Activated T-helper 17 cell treated with anti-CD3 and anti-CD28 coated beads, Interleukin-2, amount 50 U/mL, for 72 hours (primary cell): Measurements from ENCODE around the gene NDUFS7. TPM values are rescaled to one million over a fixed set of nuclear protein-coding genes. Genes with fewer than 3 reads are reported as not detected.
A peak's percentile ranks its signal among the peaks of the same experiment; 100 is the strongest.

Source experiments
- ATAC-seq: fragments of 150-1000 bp; cut with Tn5 transposase; replicated peaks from 2 replicates; pipeline ENCODE4 v1.10.0; 2021; ENCODE audit warnings: mild to moderate bottlenecking, moderate library complexity
- H3K27ac Mint-ChIP-seq: one replicate; pipeline ENCODE4 v1.8.0; 2022; ENCODE audit warnings: mixed read lengths
- H3K27me3 Mint-ChIP-seq: one replicate; pipeline ENCODE4 v1.8.0; 2022; ENCODE audit warnings: mixed read lengths
- H3K36me3 Mint-ChIP-seq: one replicate; pipeline ENCODE4 v1.8.0; 2022; ENCODE audit warnings: low read depth, mild to moderate bottlenecking, mixed read lengths
- H3K4me1 Mint-ChIP-seq: one replicate; pipeline ENCODE4 v1.8.0; 2022; ENCODE audit warnings: mixed read lengths
- H3K4me3 Mint-ChIP-seq: one replicate; pipeline ENCODE4 v1.8.0; 2022; ENCODE audit warnings: mild to moderate bottlenecking, mixed read lengths
- H3K9me3 Mint-ChIP-seq: one replicate; pipeline ENCODE4 v1.8.0; 2022; ENCODE audit warnings: mixed read lengths
- total RNA-seq, 2 donors: library from RNA; stranded (reverse); gene quantifications; one replicate each; pipeline ENCODE4 v1.2.3, GENCODE V29; 2022

The NDUFS7 gene
- total RNA-seq, 2 donors from 2014 or later: 51.5 to 87.9 TPM

DNA sequence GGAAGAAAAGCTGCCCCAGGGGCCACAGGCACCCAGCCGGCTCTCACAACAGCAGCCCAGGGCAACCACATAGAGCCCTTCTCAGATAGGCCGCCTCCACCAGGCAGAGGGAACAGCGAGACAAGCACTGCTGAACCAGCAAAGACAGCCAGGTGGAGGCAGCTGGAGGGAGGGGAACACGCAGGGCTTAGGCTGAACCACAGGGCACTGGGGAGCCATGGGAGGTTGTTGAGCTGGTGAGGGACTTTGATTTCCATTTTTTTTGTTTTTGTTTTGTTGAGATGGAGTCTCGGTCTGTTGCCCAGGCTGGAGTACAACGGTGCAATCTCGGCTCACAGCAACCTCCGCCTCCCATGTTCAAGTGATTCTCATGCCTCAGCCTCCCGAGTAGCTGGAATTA is 14.1 kb downstream of the NDUFS7 start:
- Mint-ChIP-seq H3K4me3 (no peak overlapping the region), H3K36me3 (no peaks in the 10 kb centered on the region), H3K27me3 (peaks cover 3% of the 10 kb centered on the region), H3K4me1 (no peaks in the 10 kb centered on the region), H3K9me3 (no peaks in the 10 kb centered on the region), H3K27ac (no peak overlapping the region)
- no peak for ATAC-seq

GRCh38 chr19:1399079-1399478 is 15.4 kb downstream of the NDUFS7 start:
- peaks cover 4% of the 10 kb centered on the region for H3K27me3 Mint-ChIP-seq
- no peak overlapping the region for H3K4me3 Mint-ChIP-seq
- H3K36me3 Mint-ChIP-seq: no peaks in the 10 kb centered on the region
- ATAC-seq: no peak
- H3K9me3 Mint-ChIP-seq: no peaks in the 10 kb centered on the region
- no peak overlapping the region for H3K27ac Mint-ChIP-seq
- no peaks in the 10 kb centered on the region for H3K4me1 Mint-ChIP-seq

- H3K4me1 Mint-ChIP-seq: no peaks in the 10 kb centered on the region
- ATAC-seq: no peak
- peaks cover 4% of the 10 kb centered on the region for H3K27me3 Mint-ChIP-seq
- H3K36me3 Mint-ChIP-seq: no peaks in the 10 kb centered on the region
- H3K4me3 Mint-ChIP-seq: no peak overlapping the region
- H3K27ac Mint-ChIP-seq: no peak overlapping the region
- H3K9me3 Mint-ChIP-seq: no peaks in the 10 kb centered on the region
Observed at GRCh38 chr19:1399745-1400144, 16.0 kb downstream of the NDUFS7 start.

- Mint-ChIP-seq H3K36me3 (no peaks in the 10 kb centered on the region), H3K27ac (no peak overlapping the region), H3K4me1 (no peaks in the 10 kb centered on the region), H3K9me3 (no peaks in the 10 kb centered on the region), H3K27me3 (peaks cover 4% of the 10 kb centered on the region), H3K4me3 (peak overlapping the region; percentile 37)
- peak; percentile 28 for ATAC-seq
Observed at GRCh38 chr19:1400281-1401137, 16.8 kb downstream of the NDUFS7 start.

DNA sequence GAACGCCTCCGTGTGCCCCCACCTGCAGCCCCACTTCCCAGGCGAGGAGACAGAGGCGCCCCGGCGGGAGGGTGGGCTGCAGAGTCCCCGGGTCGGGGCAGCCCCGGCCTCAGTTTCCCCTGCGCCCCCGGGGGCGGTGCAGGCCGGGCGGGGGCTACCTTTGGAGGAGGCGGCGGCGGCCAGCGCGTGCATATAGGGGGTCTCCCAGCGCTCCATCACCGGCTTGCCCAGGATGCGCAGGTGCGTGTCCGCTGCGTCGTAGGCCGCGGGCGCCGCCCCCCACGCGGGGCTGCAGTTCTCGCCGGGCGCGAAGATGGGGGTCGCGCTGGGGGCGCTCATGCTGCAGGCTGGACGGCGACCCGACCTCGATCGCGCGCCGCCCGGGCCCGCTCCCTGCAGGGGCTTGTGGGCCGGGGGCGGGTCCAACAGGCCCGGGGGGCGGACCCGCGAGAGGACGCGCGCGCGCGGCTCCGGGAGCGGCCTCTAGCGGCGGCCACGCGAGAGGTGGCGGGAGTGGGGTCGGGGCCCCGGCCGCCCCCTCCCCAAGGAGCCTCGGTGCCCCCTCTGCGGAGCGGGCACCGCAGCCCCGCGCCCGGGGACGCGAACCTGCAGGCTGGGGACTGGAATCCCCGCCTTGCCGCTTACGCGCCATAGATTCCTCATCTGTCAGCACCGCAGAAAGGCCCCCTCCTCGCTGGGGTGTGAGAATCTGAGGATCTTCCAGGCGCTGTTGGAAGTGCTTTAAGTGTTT is 17.6 kb downstream of the NDUFS7 start, which contains the start of gene GAMT:
GAMT (minus strand) TSS at position 405 of the 751 bp plus-strand sequence; CDS start at position 339, 66 bp downstream.
- no peaks in the 10 kb centered on the region for H3K36me3 Mint-ChIP-seq
- H3K4me1 Mint-ChIP-seq: no peaks in the 10 kb centered on the region
- H3K27me3 Mint-ChIP-seq: peaks cover 4% of the 10 kb centered on the region
- peak; percentile 81 for ATAC-seq
- no peaks in the 10 kb centered on the region for H3K9me3 Mint-ChIP-seq
- H3K27ac Mint-ChIP-seq: no peak within 1 kb of the TSS
- H3K4me3 Mint-ChIP-seq: peak within 1 kb of the TSS; percentile 37

GRCh38 chr19:1401889-1402217 is 18.1 kb downstream of the NDUFS7 start:
- no peak for ATAC-seq
- Mint-ChIP-seq H3K4me1 (no peaks in the 10 kb centered on the region), H3K27ac (no peak overlapping the region), H3K27me3 (peaks cover 4% of the 10 kb centered on the region), H3K9me3 (no peaks in the 10 kb centered on the region), H3K36me3 (no peaks in the 10 kb centered on the region), H3K4me3 (peak overlapping the region; percentile 32)

DNA sequence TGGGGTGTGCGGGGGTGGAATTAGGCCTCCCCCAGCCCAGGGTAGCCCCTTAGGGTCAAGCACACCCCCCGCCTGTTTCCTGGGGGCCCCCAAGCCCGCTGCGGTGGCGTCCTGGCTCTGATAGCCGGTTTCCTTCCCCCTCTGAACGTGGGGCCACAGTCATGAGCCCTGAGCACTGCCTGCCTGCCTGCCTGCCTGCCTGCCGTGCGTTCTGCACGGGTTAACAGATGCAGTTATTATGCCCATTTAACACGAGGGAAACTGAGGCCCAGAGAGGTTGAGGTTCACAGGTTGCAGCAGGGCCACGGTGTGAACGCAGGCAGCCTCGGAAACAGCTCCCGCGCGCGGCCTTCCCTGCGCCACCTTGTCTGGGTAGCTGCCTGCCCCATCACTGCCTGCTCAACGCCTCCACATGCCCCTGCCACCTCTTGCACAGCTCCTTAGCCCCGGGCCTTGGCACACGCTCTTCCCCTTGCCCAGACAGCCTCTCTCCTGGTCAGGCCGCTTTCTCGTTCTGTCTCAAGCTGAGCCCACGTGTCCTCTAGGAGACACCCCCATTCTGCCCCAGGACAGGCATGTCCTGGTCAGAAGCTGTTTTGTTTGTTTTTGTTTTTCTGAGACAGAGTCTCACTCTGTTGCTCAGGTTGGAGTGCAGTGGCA is 18.8 kb downstream of the NDUFS7 start:
- H3K27me3 Mint-ChIP-seq: peaks cover 4% of the 10 kb centered on the region
- ATAC-seq: no peak
- H3K4me1 Mint-ChIP-seq: no peaks in the 10 kb centered on the region
- H3K9me3 Mint-ChIP-seq: no peaks in the 10 kb centered on the region
- H3K36me3 Mint-ChIP-seq: no peaks in the 10 kb centered on the region
- peak overlapping the region; percentile 18 for H3K4me3 Mint-ChIP-seq
- H3K27ac Mint-ChIP-seq: no peak overlapping the region

GRCh38 chr19:1406774-1407527 is 23.2 kb downstream of the NDUFS7 start:
- H3K27me3 Mint-ChIP-seq: peaks cover 4% of the 10 kb centered on the region
- H3K9me3 Mint-ChIP-seq: no peaks in the 10 kb centered on the region

DNA sequence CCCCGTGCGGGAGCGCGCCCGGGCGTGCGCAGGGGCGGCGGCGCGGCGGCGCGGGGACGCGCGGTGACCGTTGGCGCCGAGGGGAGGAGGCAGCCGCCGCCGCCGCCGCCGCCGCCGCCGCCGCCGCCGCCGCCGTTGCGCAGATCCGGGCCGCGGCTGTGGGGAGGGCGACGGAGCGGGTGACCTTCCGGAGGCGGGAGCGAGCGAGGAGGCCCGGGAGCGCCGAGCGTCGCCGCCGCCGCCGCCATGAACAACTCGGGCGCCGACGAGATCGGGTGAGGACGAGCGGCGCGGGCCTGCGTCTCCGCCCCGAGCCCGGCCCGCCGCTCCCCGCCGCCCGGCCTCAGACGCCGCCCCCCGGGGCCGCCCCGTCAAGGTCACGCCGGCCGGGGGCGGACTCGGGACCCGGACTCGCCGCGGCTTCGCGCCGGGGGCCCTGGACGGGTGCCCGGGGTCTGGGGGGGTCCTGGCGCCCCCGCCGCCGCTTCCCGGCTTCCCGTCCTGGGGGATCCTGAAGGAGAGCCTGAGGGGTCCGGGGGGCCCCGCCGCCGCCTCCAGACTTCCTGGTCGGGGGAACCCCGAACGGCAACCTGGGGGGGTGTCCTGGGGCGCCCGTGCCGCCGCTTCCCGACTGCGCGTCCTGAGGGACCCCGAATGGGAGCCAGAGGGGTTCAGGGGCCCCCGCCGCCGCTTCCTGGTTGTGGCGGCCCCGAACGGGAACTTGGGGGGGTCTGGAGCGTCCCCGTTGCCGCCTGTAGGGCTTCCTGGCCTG is 24.0 kb downstream of the NDUFS7 start, which contains the start of gene DAZAP1:
DAZAP1 (plus strand) TSS at position 59 of the 772 bp plus-strand sequence; CDS start at position 247, 188 bp downstream.
- peaks cover 38% of the 10 kb centered on the region for H3K36me3 Mint-ChIP-seq
- peaks cover 26% of the 10 kb centered on the region for H3K4me1 Mint-ChIP-seq
- H3K4me3 Mint-ChIP-seq: peak within 1 kb of the TSS; percentile 95
- H3K27ac Mint-ChIP-seq: peak within 1 kb of the TSS; percentile 90
- no peaks in the 10 kb centered on the region for H3K9me3 Mint-ChIP-seq
- peak; percentile 23 for ATAC-seq
- H3K27me3 Mint-ChIP-seq: peaks cover 2% of the 10 kb centered on the region

More at GRCh38 chr19:1406774-1407527, 23.2 kb downstream of the NDUFS7 start:
- Mint-ChIP-seq H3K4me3 (peak overlapping the region; percentile 70), H3K27ac (no peak overlapping the region), H3K36me3 (peaks cover 31% of the 10 kb centered on the region), H3K4me1 (peaks cover 25% of the 10 kb centered on the region)
- peak; percentile 89 for ATAC-seq

DNA sequence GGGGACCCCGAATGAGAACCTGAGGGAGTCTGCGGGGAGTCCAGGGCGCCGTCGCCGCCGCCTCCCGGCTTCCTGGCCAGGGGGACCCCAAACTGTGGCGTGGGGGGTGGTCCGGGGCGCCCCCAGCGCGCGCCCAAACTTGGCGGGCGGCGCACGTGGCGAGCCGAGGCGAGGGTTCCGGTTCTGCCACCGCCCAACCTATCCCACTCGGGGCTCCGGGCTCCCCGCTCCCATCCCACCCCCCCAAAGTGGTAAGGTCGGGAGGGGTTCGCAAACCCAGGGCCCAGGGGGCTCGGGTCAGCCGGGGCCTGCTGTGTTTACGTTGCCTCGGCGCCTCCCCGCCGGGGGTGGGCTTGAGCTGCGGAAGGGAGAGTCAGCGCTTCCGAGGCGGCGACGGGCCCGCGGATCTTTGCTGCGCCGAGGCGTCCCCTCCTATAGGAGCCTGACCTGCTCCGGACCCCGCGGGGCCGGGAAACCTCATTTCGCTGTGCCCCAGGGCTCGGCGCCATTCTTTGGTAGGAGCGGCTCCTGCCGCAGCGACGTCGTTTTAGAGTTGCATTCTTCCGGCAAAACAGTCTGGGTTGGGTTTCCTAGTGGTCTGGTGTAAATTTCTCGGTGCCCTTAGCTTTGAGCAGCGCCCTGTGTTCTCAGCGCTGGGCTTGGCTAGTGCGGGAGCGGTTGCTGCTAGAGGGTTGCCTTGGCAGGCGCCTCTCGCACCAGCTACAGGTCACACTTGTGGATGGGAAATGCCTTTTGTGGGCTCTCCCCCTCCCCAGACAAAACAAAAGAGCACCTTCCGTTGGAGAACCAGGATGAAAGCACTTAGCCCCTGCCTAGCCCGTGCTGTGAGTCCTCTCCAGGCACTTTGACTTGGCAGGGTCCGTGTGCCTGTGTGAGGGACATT is 24.8 kb downstream of the NDUFS7 start:
- Mint-ChIP-seq H3K9me3 (no peaks in the 10 kb centered on the region), H3K4me1 (peaks cover 31% of the 10 kb centered on the region), H3K27ac (peak overlapping the region; percentile 90), H3K36me3 (peaks cover 47% of the 10 kb centered on the region), H3K4me3 (peak overlapping the region; percentile 95), H3K27me3 (no peaks in the 10 kb centered on the region)
- ATAC-seq: peak; percentile 5

DNA sequence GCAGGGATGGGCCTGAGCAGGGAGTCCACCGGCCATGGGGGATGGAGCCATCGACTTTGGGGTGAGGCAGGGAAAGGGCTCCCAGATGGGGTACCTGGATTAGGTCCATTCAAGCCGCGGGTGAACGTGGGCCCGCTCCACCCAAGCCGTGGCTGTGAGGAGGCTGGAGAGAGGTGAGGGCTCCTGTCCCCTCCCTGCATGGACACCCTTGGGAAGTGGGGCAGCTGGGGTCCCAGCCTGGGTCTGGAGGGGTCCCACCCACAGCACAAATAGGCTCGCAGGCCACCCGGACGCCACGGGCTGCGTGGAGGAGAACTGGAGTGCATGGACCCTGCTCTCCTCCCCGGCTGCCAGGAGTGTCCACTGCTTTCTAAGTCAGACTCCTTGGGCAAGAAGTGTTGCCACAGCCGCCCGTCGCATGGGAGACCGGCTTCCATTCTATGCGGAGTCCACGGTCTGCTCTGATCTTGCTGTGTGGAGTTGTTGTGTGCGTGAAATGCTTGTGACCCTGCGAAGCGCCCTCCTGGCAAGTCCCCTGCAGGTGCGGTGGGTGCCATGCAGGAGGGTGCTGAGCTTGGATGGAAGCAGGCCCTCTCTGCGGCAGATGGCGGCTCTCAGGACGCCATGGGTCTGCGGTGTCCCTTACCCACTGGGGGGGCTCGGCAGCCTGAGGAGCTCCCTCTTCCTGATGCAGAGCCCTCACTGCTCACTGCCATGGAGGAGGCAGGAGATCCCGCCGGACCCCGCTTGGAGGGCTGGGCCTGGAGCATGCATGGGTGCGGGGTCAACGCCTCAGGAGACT is 25.7 kb downstream of the NDUFS7 start:
- Mint-ChIP-seq H3K27ac (peak overlapping the region; percentile 90), H3K4me1 (peaks cover 31% of the 10 kb centered on the region), H3K27me3 (no peaks in the 10 kb centered on the region), H3K36me3 (peaks cover 49% of the 10 kb centered on the region), H3K9me3 (no peaks in the 10 kb centered on the region), H3K4me3 (peak overlapping the region; percentile 95)
- ATAC-seq: no peak
